Trophoblast cell (in vitro differentiated cells and primary cell): ENCODE data around the gene NMBR.

Experiments
- DNase-seq, 2 donors: peaks; one replicate each; pipeline ENCODE4 v3.0.0-alpha.2; 2016
- H2AFZ ChIP-seq: 2 replicates; pipeline ENCODE4 v1.6.1; 2013; ENCODE audit warnings: low read length, moderate library complexity, mild to moderate bottlenecking; ENCODE audit not compliant: insufficient read depth, poor library complexity
- H2AK5ac ChIP-seq: 2 replicates; pipeline ENCODE4 v1.6.1; 2013; ENCODE audit warnings: mild to moderate bottlenecking, low read length
- H2BK120ac ChIP-seq: 2 replicates; pipeline ENCODE4 v1.6.1; 2013; ENCODE audit warnings: low read length, mild to moderate bottlenecking, moderate library complexity; ENCODE audit not compliant: insufficient read depth, poor library complexity
- H2BK12ac ChIP-seq: 2 replicates; pipeline ENCODE4 v1.6.1; 2013; ENCODE audit warnings: mild to moderate bottlenecking, low read length, moderate library complexity
- H2BK5ac ChIP-seq: 2 replicates; pipeline ENCODE4 v1.6.1; 2013; ENCODE audit warnings: low read length, low read depth, moderate library complexity, mild to moderate bottlenecking; ENCODE audit not compliant: poor library complexity
- H3K14ac ChIP-seq: 2 replicates; pipeline ENCODE4 v1.6.1; 2013; ENCODE audit warnings: mild to moderate bottlenecking, low read length
- H3K18ac ChIP-seq: 2 replicates; pipeline ENCODE4 v1.6.1; 2013; ENCODE audit warnings: mild to moderate bottlenecking, low read length
- H3K23ac ChIP-seq: 2 replicates; pipeline ENCODE4 v1.6.1; 2013; ENCODE audit warnings: low read length
- H3K27ac ChIP-seq: 2 replicates; pipeline ENCODE4 v1.5.1; 2013; ENCODE audit warnings: low read depth, mild to moderate bottlenecking, inconsistent platforms, low read length, moderate library complexity
- H3K27me3 ChIP-seq: 2 replicates; pipeline ENCODE4 v1.6.1; 2013; ENCODE audit warnings: inconsistent platforms, mild to moderate bottlenecking, low read length, moderate library complexity; ENCODE audit not compliant: insufficient read depth
- H3K36me3 ChIP-seq, 2 experiments: 1 replicate in 1 of 2; 2 replicates in 1 of 2; pipeline ENCODE4 v1.6.1; 2013; ENCODE audit warnings: low read length in 2 of 2, mild to moderate bottlenecking in 2 of 2, moderate library complexity in 1 of 2; ENCODE audit not compliant: insufficient read depth in 2 of 2, control insufficient read depth in 1 of 2
- H3K4ac ChIP-seq: 2 replicates; pipeline ENCODE4 v1.6.1; 2013; ENCODE audit warnings: low read depth, mild to moderate bottlenecking, low read length, moderate library complexity
- H3K4me1 ChIP-seq, 2 experiments: 1 replicate in 1 of 2; 2 replicates in 1 of 2; pipeline ENCODE4 v1.6.1; 2013; ENCODE audit warnings: low read length in 2 of 2, mild to moderate bottlenecking in 2 of 2, moderate library complexity in 1 of 2; ENCODE audit not compliant: insufficient read depth in 2 of 2, control insufficient read depth in 1 of 2
- H3K4me2 ChIP-seq: 2 replicates; pipeline ENCODE4 v1.6.1; 2013; ENCODE audit warnings: inconsistent platforms, mild to moderate bottlenecking, low read length, moderate library complexity
- H3K4me3 ChIP-seq: 2 replicates; pipeline ENCODE4 v1.5.1; 2013; ENCODE audit warnings: mild to moderate bottlenecking, low read depth, low read length, inconsistent platforms
- H3K79me1 ChIP-seq: one replicate; pipeline ENCODE4 v1.6.1; 2013; ENCODE audit warnings: low read length
- H3K79me2 ChIP-seq: 2 replicates; pipeline ENCODE4 v1.6.1; 2013; ENCODE audit warnings: low read length, mild to moderate bottlenecking; ENCODE audit not compliant: control insufficient read depth, insufficient read depth, poor library complexity
- H3K9ac ChIP-seq: 2 replicates; pipeline ENCODE4 v1.6.1; 2013; ENCODE audit warnings: mild to moderate bottlenecking, low read length
- H3K9me3 ChIP-seq: 2 replicates; pipeline ENCODE4 v1.6.1; 2013; ENCODE audit warnings: low read depth, mild to moderate bottlenecking, control low read depth, inconsistent platforms, low read length; ENCODE audit not compliant: insufficient read depth
- H4K12ac ChIP-seq: 2 replicates; pipeline ENCODE4 v1.6.1; 2013; ENCODE audit warnings: low read depth, mild to moderate bottlenecking, low read length, moderate library complexity
- H4K8ac ChIP-seq: 2 replicates; pipeline ENCODE4 v1.6.1; 2013; ENCODE audit warnings: low read depth, mild to moderate bottlenecking, low read length, moderate library complexity
- H4K91ac ChIP-seq: one replicate; pipeline ENCODE4 v1.6.1; 2013; ENCODE audit warnings: low read depth, mild to moderate bottlenecking, low read length, moderate library complexity
- WGBS: extraction: QIAGEN DNeasy Blood & Tissue Kit; methylation state at CpG from one replicate; pipeline ENCODE4 v1.1.7; 2013; ENCODE audit warnings: missing lambda C conversion rate; ENCODE audit not compliant: insufficient read length, insufficient coverage; ENCODE audit errors: extremely low coverage; 5-methylcytosine and 5-hydroxymethylcytosine counted together

Gene NMBR

DNA sequence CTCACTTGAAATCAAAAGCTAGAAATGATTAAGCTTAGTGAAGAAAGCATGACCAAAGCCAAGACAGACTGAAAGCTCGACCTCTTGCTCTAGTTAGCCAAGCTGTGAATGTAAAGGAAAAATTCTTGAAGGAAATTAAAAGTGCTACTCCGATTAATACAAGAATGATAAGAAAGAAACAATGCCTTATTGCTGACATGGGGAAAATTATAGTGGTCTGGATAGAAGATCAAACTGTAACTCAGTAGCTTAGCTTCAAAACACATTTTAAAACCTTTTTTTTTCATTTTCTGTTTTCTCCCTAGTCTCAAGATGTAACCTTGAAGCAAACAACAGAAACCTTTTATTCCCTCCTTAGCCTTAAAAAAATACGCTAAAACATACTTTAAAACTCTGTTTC lies 25.6 kb downstream of the NMBR start:
- H2BK5ac ChIP-seq, result no peak overlapping the region
- no peak overlapping the region for H3K23ac ChIP-seq
- no peak overlapping the region for H3K18ac ChIP-seq
- H3K9me3 ChIP-seq, result no peaks in the 10 kb centered on the region
- no peak overlapping the region for H3K4me2 ChIP-seq
- no peak overlapping the region for H2BK12ac ChIP-seq
- no peak overlapping the region for H3K4me3 ChIP-seq
- H2BK120ac ChIP-seq, result no peak overlapping the region
- H3K36me3 ChIP-seq, result no peaks in the 10 kb centered on the region
- DNase-seq, result no peak
- H3K79me2 ChIP-seq, result no peaks in the 10 kb centered on the region
- H3K4ac ChIP-seq, result no peak overlapping the region
- no peak overlapping the region for H3K14ac ChIP-seq
- H3K27me3 ChIP-seq, result no peaks in the 10 kb centered on the region
- no peaks in the 10 kb centered on the region for H3K4me1 ChIP-seq
- no peaks in the 10 kb centered on the region for H3K79me1 ChIP-seq
- no peak overlapping the region for H3K9ac ChIP-seq
- H2AK5ac ChIP-seq, result no peak overlapping the region
- no peak overlapping the region for H4K8ac ChIP-seq
- H4K91ac ChIP-seq, result no peak overlapping the region
- H3K27ac ChIP-seq, result no peak overlapping the region
- 100% methylated on average over 1 of the region's 3 CpGs for WGBS
- H4K12ac ChIP-seq, result no peak overlapping the region
- H2AFZ ChIP-seq, result no peak overlapping the region

DNA sequence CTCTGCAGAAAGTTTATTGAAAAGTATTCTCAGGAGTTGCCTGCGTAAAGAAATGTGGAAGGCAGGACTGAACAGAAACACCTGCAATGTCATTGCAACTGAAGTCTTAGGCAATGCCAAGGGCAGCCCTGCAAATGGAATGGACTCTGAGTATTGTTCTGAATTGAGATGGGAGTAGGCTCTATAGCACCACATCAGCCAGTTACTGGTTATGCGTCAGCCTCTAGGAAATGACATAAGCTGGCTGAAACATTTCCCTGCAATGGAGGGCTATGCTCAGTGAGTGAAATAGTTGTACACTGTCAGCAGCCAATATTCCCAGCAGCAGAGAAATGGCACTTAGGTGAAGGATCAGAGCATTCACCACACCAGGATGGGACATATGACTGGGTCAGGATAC lies 28.0 kb downstream of the NMBR start:
- no peak overlapping the region for H2BK5ac ChIP-seq
- no peak overlapping the region for H4K12ac ChIP-seq
- H4K8ac ChIP-seq, result no peak overlapping the region
- no peak overlapping the region for H3K4me3 ChIP-seq
- H3K9ac ChIP-seq, result no peak overlapping the region
- no peak overlapping the region for H3K4ac ChIP-seq
- H3K79me2 ChIP-seq, result no peaks in the 10 kb centered on the region
- no peak overlapping the region for H3K14ac ChIP-seq
- no peak overlapping the region for H2AK5ac ChIP-seq
- no peak overlapping the region for H3K27ac ChIP-seq
- H2BK120ac ChIP-seq, result no peak overlapping the region
- peak in 1 of 2 donors; percentile 1 for DNase-seq
- no peaks in the 10 kb centered on the region for H3K79me1 ChIP-seq
- no peak overlapping the region for H2BK12ac ChIP-seq
- no peak overlapping the region for H2AFZ ChIP-seq
- no peaks in the 10 kb centered on the region for H3K27me3 ChIP-seq
- no CpG with 5 or more reads among the region's 2 CpGs for WGBS
- no peaks in the 10 kb centered on the region for H3K36me3 ChIP-seq
- H4K91ac ChIP-seq, result no peak overlapping the region
- no peak overlapping the region for H3K4me2 ChIP-seq
- H3K23ac ChIP-seq, result no peak overlapping the region
- H3K9me3 ChIP-seq, result no peaks in the 10 kb centered on the region
- H3K4me1 ChIP-seq, result no peaks in the 10 kb centered on the region
- H3K18ac ChIP-seq, result no peak overlapping the region

DNA sequence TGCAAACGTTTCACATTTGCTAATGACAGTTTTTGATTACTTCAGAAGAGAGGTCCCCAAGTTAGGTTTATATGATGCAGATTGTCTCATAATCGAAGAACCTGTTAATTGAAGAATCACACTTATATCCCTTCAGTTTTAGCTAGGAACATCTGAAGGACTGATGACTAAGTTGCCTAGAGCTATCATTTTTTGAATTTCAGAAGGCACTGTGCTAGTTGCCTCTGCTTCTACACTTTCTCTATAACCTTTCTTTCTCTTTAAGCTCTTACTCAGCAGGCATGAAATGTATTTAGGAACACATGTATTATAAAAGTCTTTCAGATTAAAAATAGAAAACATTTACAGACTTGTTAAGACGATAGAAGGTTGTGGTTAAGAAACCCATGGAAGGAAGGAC lies 28.6 kb downstream of the NMBR start:
- Histone ChIP-seq H3K4me1 (no peaks in the 10 kb centered on the region), H4K8ac (no peak overlapping the region), H3K79me2 (no peaks in the 10 kb centered on the region), H2AK5ac (no peak overlapping the region), H3K18ac (no peak overlapping the region), H3K4ac (no peak overlapping the region), H3K27me3 (no peaks in the 10 kb centered on the region), H3K79me1 (no peaks in the 10 kb centered on the region), H3K4me3 (no peak overlapping the region), H3K23ac (no peak overlapping the region), H3K27ac (no peak overlapping the region), H3K14ac (no peak overlapping the region), H4K91ac (no peak overlapping the region), H2BK5ac (no peak overlapping the region), H3K36me3 (no peaks in the 10 kb centered on the region), H2BK12ac (no peak overlapping the region), H2AFZ (no peak overlapping the region), H3K9me3 (no peaks in the 10 kb centered on the region), H4K12ac (no peak overlapping the region), H3K9ac (no peak overlapping the region), H2BK120ac (no peak overlapping the region), H3K4me2 (no peak overlapping the region)
- WGBS, result no CpG with 5 or more reads among the region's 3 CpGs
- peak in 1 of 2 donors; percentile 49 for DNase-seq

DNA sequence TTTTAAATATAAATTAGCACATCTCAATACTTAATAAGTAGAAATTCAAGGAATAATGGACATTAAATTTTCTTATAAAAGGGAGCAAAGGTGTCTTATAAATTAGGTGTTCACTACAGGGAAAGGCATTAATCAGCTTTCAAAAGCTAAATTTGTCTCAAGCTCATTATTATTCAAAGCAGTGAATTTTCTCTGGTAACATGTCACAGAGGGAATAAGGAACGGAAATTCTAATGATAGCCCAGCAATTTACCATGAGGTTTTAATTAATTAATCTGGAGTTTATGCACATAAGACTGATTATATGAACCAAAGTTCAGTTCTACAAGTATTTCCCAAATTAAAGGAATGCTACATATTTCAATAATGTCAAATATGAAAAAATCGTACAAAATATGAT lies 29.6 kb downstream of the NMBR start:
- H4K91ac ChIP-seq, result no peak overlapping the region
- no peaks in the 10 kb centered on the region for H3K4me1 ChIP-seq
- no peak for DNase-seq
- H3K27me3 ChIP-seq, result no peaks in the 10 kb centered on the region
- no peaks in the 10 kb centered on the region for H3K9me3 ChIP-seq
- H4K12ac ChIP-seq, result no peak overlapping the region
- no peak overlapping the region for H3K18ac ChIP-seq
- no peak overlapping the region for H3K9ac ChIP-seq
- H2BK120ac ChIP-seq, result no peak overlapping the region
- no peak overlapping the region for H3K4me2 ChIP-seq
- H3K23ac ChIP-seq, result no peak overlapping the region
- no peak overlapping the region for H2BK5ac ChIP-seq
- whole genome bisulfite sequencing, result no CpG with 5 or more reads among the region's 2 CpGs
- H3K79me1 ChIP-seq, result no peaks in the 10 kb centered on the region
- H2BK12ac ChIP-seq, result no peak overlapping the region
- H3K79me2 ChIP-seq, result no peaks in the 10 kb centered on the region
- no peak overlapping the region for H4K8ac ChIP-seq
- no peak overlapping the region for H3K4me3 ChIP-seq
- H3K14ac ChIP-seq, result no peak overlapping the region
- H2AFZ ChIP-seq, result no peak overlapping the region
- no peak overlapping the region for H3K4ac ChIP-seq
- H3K36me3 ChIP-seq, result no peaks in the 10 kb centered on the region
- no peak overlapping the region for H3K27ac ChIP-seq
- H2AK5ac ChIP-seq, result no peak overlapping the region
